ENCODE data around the gene TASOR. TPM values are rescaled to one million over a fixed set of nuclear protein-coding genes. Genes with fewer than 3 reads are reported as not detected.
"Not testable (repeated sequence)": the region's sequence is repeated elsewhere in the genome, so short reads cannot be mapped to it uniquely, and the experiment has no call there.

Gene TASOR
- total RNA-seq, 4 donors from 2014 or later = 40.0 to 81.7 (median 52.4) TPM

GRCh38 chr3:56694867-56695683 lies 12.0 kb upstream of the TASOR start:
- DNase-seq (ENCODE audit: low spot score in 2 of 2) = no peak

GRCh38 chr3:56693750-56694149 lies 10.7 kb upstream of the TASOR start:
- Histone ChIP-seq H3K36me3 (no peaks in the 10 kb centered on the region), H3K9me3 (no peaks in the 10 kb centered on the region), H3K4me1 (no peaks in the 10 kb centered on the region), H3K4me3 (no peak overlapping the region), H3K27ac (no peak overlapping the region), H3K27me3 (no peaks in the 10 kb centered on the region)
- no peak for TF ChIP-seq POLR2A (IDR thresholded peaks at IDR 0.05)
- DNase-seq (ENCODE audit: low spot score in 2 of 2) = no peak
- 72% methylated on average over 3 of the region's 3 CpGs for WGBS

More at GRCh38 chr3:56694867-56695683, 12.0 kb upstream of the TASOR start:
- H3K36me3 ChIP-seq = no peaks in the 10 kb centered on the region
- no peak overlapping the region for H3K27ac ChIP-seq
- TF ChIP-seq EP300 (IDR thresholded peaks at IDR 0.05) = no peak
- TF ChIP-seq POLR2A (IDR thresholded peaks at IDR 0.05) = no peak
- TF ChIP-seq CTCF (IDR thresholded peaks at IDR 0.05) = no peak
- no peak for TF ChIP-seq POLR2AphosphoS5 (IDR thresholded peaks at IDR 0.05)
- no peaks in the 10 kb centered on the region for H3K9me3 ChIP-seq
- H3K27me3 ChIP-seq = no peaks in the 10 kb centered on the region
- no peak overlapping the region for H3K4me3 ChIP-seq
- H3K4me1 ChIP-seq = no peaks in the 10 kb centered on the region
- WGBS = 59% methylated on average over 4 of the region's 4 CpGs

GRCh38 chr3:56692520-56693433 lies 9.7 kb upstream of the TASOR start:
- not testable (repeated sequence) for H3K9me3 ChIP-seq; H3K27ac ChIP-seq; H3K4me3 ChIP-seq; H3K27me3 ChIP-seq; H3K36me3 ChIP-seq; DNase-seq (ENCODE audit: low spot score in 2 of 2); H3K4me1 ChIP-seq
- peak in 1 of 2 donors; percentile 0 for TF ChIP-seq CTCF (IDR thresholded peaks at IDR 0.05)
- WGBS = 76% methylated on average over 15 of the region's 15 CpGs

GRCh38 chr3:56692001-56692365 lies 8.9 kb upstream of the TASOR start:
- WGBS = 93% methylated on average over 3 of the region's 21 CpGs
- not testable (repeated sequence) for H3K36me3 ChIP-seq, H3K27ac ChIP-seq

GRCh38 chr3:56691165-56692000 lies 8.3 kb upstream of the TASOR start:
- H3K27ac ChIP-seq = no peak overlapping the region
- no peaks in the 10 kb centered on the region for H3K9me3 ChIP-seq
- WGBS = 93% methylated on average over 4 of the region's 19 CpGs
- no peak overlapping the region for H3K4me3 ChIP-seq
- H3K36me3 ChIP-seq = no peaks in the 10 kb centered on the region
- no peaks in the 10 kb centered on the region for H3K4me1 ChIP-seq
- no peak for TF ChIP-seq CTCF (IDR thresholded peaks at IDR 0.05)
- TF ChIP-seq POLR2A (IDR thresholded peaks at IDR 0.05) = no peak
- TF ChIP-seq EP300 (IDR thresholded peaks at IDR 0.05) = no peak
- no peak for TF ChIP-seq POLR2AphosphoS5 (IDR thresholded peaks at IDR 0.05)
- no peak for DNase-seq (ENCODE audit: low spot score in 2 of 2)
- H3K27me3 ChIP-seq = no peaks in the 10 kb centered on the region

More at GRCh38 chr3:56692001-56692365, 8.9 kb upstream of the TASOR start:
- not testable (repeated sequence) for H3K9me3 ChIP-seq; H3K27me3 ChIP-seq; DNase-seq (ENCODE audit: low spot score in 2 of 2); H3K4me1 ChIP-seq; H3K4me3 ChIP-seq
